Fibroblast of peridontal ligament (primary cell): ENCODE results near the gene ARSB.
A peak's percentile ranks its signal among the peaks of the same experiment; 100 is the strongest.
"Not testable (repeated sequence)": the region's sequence is repeated elsewhere in the genome, so short reads cannot be mapped to it uniquely, and the experiment has no call there.

Experiments
- DNase-seq: peaks from one replicate; pipeline ENCODE4 v3.0.0-alpha.2; 2010; ENCODE audit errors: extremely low read depth

Gene ARSB

GRCh38 chr5:78903861-78904260 is 81.2 kb downstream of the ARSB start:
- peak; percentile 37 for DNase-seq

GRCh38 chr5:78903353-78903752 is 81.8 kb downstream of the ARSB start:
- no peak for DNase-seq

GRCh38 chr5:78899922-78900362 is 85.2 kb downstream of the ARSB start:
- peak; percentile 74 for DNase-seq

GRCh38 chr5:78896132-78896531 is 89.0 kb downstream of the ARSB start:
- peak; percentile 59 for DNase-seq

GRCh38 chr5:78895616-78896015 is 89.5 kb downstream of the ARSB start:
- DNase-seq: no peak

GRCh38 chr5:78893940-78894677 is 91.0 kb downstream of the ARSB start:
- DNase-seq: no peak

GRCh38 chr5:78890667-78891379 is 94.3 kb downstream of the ARSB start:
- DNase-seq: no peak

GRCh38 chr5:78889369-78890140 is 95.6 kb downstream of the ARSB start:
- DNase-seq: peak; percentile 56

GRCh38 chr5:78888580-78889368 is 96.3 kb downstream of the ARSB start:
- DNase-seq: no peak

GRCh38 chr5:78887384-78888118 is 97.6 kb downstream of the ARSB start:
- no peak for DNase-seq

- peak; percentile 47 for DNase-seq
Measured at GRCh38 chr5:78886341-78887230, 98.5 kb downstream of the ARSB start.

GRCh38 chr5:78881884-78882283 is 103.2 kb downstream of the ARSB start:
- DNase-seq: no peak

GRCh38 chr5:78879516-78879915 is 105.6 kb downstream of the ARSB start:
- no peak for DNase-seq

- DNase-seq: not testable (repeated sequence)
Measured at GRCh38 chr5:78866076-78866475, 119.0 kb downstream of the ARSB start.

- DNase-seq: peak; percentile 14
Measured at GRCh38 chr5:78858364-78858763, 126.7 kb downstream of the ARSB start.

GRCh38 chr5:78855026-78855425 is 130.1 kb downstream of the ARSB start:
- DNase-seq: no peak

- DNase-seq: not testable (repeated sequence)
Measured at GRCh38 chr5:78851891-78852290, 133.2 kb downstream of the ARSB start.

GRCh38 chr5:78845470-78845869 is 139.6 kb downstream of the ARSB start:
- no peak for DNase-seq

GRCh38 chr5:78843436-78843835 is 141.7 kb downstream of the ARSB start:
- peak; percentile 18 for DNase-seq

- no peak for DNase-seq
Measured at GRCh38 chr5:78841767-78842166, 143.3 kb downstream of the ARSB start.
